IMR-90 (cell line): Measurements from ENCODE around the gene KCNK17. TPM values are rescaled to one million over a fixed set of nuclear protein-coding genes. Genes with fewer than 3 reads are reported as not detected.

ENCODE experiments used
- ATAC-seq: fragments of 200-7000 bp; cut with Tn5 transposase; 2 replicates; pipeline ENCODE4 v1.9.1; 2020; ENCODE audit warnings: low read depth, mild to moderate bottlenecking, moderate library complexity
- BruUV-seq: library from RNA; stranded (reverse); fragments of 400-500 nt; replicated peaks from 2 replicates; lab custom pipeline; 2021; lab: Mats Ljungman, UMichigan
- CTCF ChIA-PET: fragments of 300-600 bp; formaldehyde crosslinking; extraction: SDS; loops from one replicate; lab custom pipeline; 2021; ENCODE audit warnings: antibody characterized with exemption; lab: Yijun Ruan, JAX
- POLR2A ChIA-PET: fragments of 300-600 bp; sonication (Branson Sonifier 250); formaldehyde crosslinking; loops from one replicate; lab custom pipeline; 2022; ENCODE audit warnings: antibody characterized with exemption; ENCODE audit not compliant: unreplicated experiment; lab: Charles Lee
- DNase-seq: peaks from one replicate; pipeline ENCODE4 v3.0.0; 2013
- H2AFZ ChIP-seq: replicated peaks from 2 replicates; pipeline ENCODE3; 2013; ENCODE audit warnings: low read length, mild to moderate bottlenecking; ENCODE audit not compliant: poor library complexity
- H2AK5ac ChIP-seq: 2 replicates; pipeline ENCODE4 v1.6.1; 2013; ENCODE audit warnings: low read depth, low read length, inconsistent platforms
- H2AK9ac ChIP-seq: replicated peaks from 2 replicates; pipeline ENCODE3; 2013; ENCODE audit warnings: mild to moderate bottlenecking, low read depth, low read length, moderate library complexity; ENCODE audit not compliant: poor library complexity
- H2BK120ac ChIP-seq: 2 replicates; pipeline ENCODE4 v1.6.1; 2013; ENCODE audit warnings: low read depth, low read length, inconsistent platforms
- H2BK15ac ChIP-seq: 3 replicates; pipeline ENCODE4 v1.6.1; 2013; ENCODE audit warnings: low read depth, low read length, inconsistent platforms
- H2BK20ac ChIP-seq: 2 replicates; pipeline ENCODE4 v1.6.1; 2013; ENCODE audit warnings: low read depth, mild to moderate bottlenecking, inconsistent platforms, low read length, moderate library complexity
- H2BK5ac ChIP-seq: 2 replicates; pipeline ENCODE4 v1.6.1; 2013; ENCODE audit warnings: mild to moderate bottlenecking, low read depth, low read length, inconsistent platforms; ENCODE audit not compliant: poor library complexity, severe bottlenecking
- H3K14ac ChIP-seq: replicated peaks from 2 replicates; pipeline ENCODE4 v1.6.1; 2013; ENCODE audit warnings: low read depth, low read length, inconsistent platforms
- H3K18ac ChIP-seq: 2 replicates; pipeline ENCODE4 v1.6.1; 2013; ENCODE audit warnings: low read depth, low read length, control low read depth
- H3K23ac ChIP-seq: 2 replicates; pipeline ENCODE4 v1.6.1; 2013; ENCODE audit warnings: low read depth, low read length, inconsistent platforms
- H3K27ac ChIP-seq: 2 replicates; pipeline ENCODE4 v1.5.1; 2013; ENCODE audit warnings: mild to moderate bottlenecking, control low read depth, low read length; ENCODE audit not compliant: insufficient read depth
- H3K27me3 ChIP-seq: 2 replicates; pipeline ENCODE4 v1.6.1; 2013; ENCODE audit warnings: low read length; ENCODE audit not compliant: control insufficient read depth, insufficient read depth
- H3K36me3 ChIP-seq: 2 replicates; pipeline ENCODE4 v1.6.1; 2013; ENCODE audit warnings: low read length, mixed read lengths; ENCODE audit not compliant: control insufficient read depth, insufficient read depth
- H3K4ac ChIP-seq: 2 replicates; pipeline ENCODE4 v1.6.1; 2013; ENCODE audit warnings: low read depth, low read length, inconsistent platforms
- H3K4me1 ChIP-seq: 2 replicates; pipeline ENCODE4 v1.6.1; 2013; ENCODE audit warnings: low read length, mixed read lengths; ENCODE audit not compliant: control insufficient read depth, insufficient read depth
- H3K4me2 ChIP-seq: 2 replicates; pipeline ENCODE4 v1.6.1; 2013; ENCODE audit warnings: low read depth, mild to moderate bottlenecking, control low read depth, low read length, moderate library complexity
- H3K4me3 ChIP-seq: 2 replicates; pipeline ENCODE4 v1.5.1; 2013; ENCODE audit warnings: low read depth, mild to moderate bottlenecking, control low read depth, low read length, moderate library complexity; ENCODE audit not compliant: insufficient read depth
- H3K56ac ChIP-seq: 2 replicates; pipeline ENCODE4 v1.6.1; 2013; ENCODE audit warnings: low read length, inconsistent platforms; ENCODE audit not compliant: insufficient read depth; ENCODE audit errors: extremely low read depth
- H3K79me1 ChIP-seq, 2 experiments: 2 replicates each; pipeline ENCODE4 v1.6.1; 2013; ENCODE audit warnings: low read length in 2 of 2, inconsistent platforms in 1 of 2, low read depth in 1 of 2
- H3K9ac ChIP-seq: 2 replicates; pipeline ENCODE4 v1.6.1; 2013; ENCODE audit warnings: low read depth, low read length, control low read depth
- H3K9me1 ChIP-seq: 2 replicates; pipeline ENCODE4 v1.6.1; 2013; ENCODE audit warnings: low read length, inconsistent platforms; ENCODE audit not compliant: insufficient read depth
- H3K9me3 ChIP-seq: 2 replicates; pipeline ENCODE4 v1.6.1; 2013; ENCODE audit warnings: low read length; ENCODE audit not compliant: control insufficient read depth, insufficient read depth
- H4K20me1 ChIP-seq: 2 replicates; pipeline ENCODE4 v1.6.1; 2013; ENCODE audit warnings: low read length, inconsistent platforms; ENCODE audit not compliant: insufficient read depth
- H4K5ac ChIP-seq: 2 replicates; pipeline ENCODE4 v1.6.1; 2013; ENCODE audit warnings: mild to moderate bottlenecking, low read depth, low read length, control low read depth
- H4K8ac ChIP-seq, 2 experiments: 2 replicates each; pipeline ENCODE4 v1.6.1; 2013; ENCODE audit warnings: low read depth in 2 of 2, low read length in 2 of 2, control low read depth in 1 of 2, inconsistent platforms in 1 of 2
- H4K91ac ChIP-seq: 2 replicates; pipeline ENCODE4 v1.6.1; 2013; ENCODE audit warnings: low read depth, low read length, inconsistent platforms; ENCODE audit not compliant: insufficient read depth
- BHLHE40 ChIP-seq: fragments of 150-350 bp; IDR thresholded peaks from 2 replicates; pipeline ENCODE4 v1.6.1; 2016; ENCODE audit warnings: mild to moderate bottlenecking, low read depth, low read length
- WGBS, 2 experiments: methylation state at CpG; one replicate each; pipeline versions ENCODE4 v1.1.5 to v1.1.7; 2013; ENCODE audit warnings: missing lambda C conversion rate in 2 of 2; ENCODE audit not compliant: insufficient read length in 1 of 2; ENCODE audit errors: extremely low coverage in 2 of 2; 5-methylcytosine and 5-hydroxymethylcytosine counted together
- dilution Hi-C: fragments of 300-500 bp; cut with HindIII; formaldehyde crosslinking; loops from one replicate; pipeline ENCODE4 v1.14.3; 2018; ENCODE audit warnings: low sequenced_read_pairs; ENCODE audit not compliant: unreplicated experiment
- in situ Hi-C: fragments of 300-500 bp; cut with MboI; formaldehyde crosslinking; loops from 3 replicates; pipeline ENCODE4 v1.14.3; 2019; ENCODE audit warnings: low sequenced_read_pairs, inconsistent platforms, mixed read lengths
- intact Hi-C: fragments of 100-400 bp; cut with micrococcal nuclease; formaldehyde crosslinking; loops from 2 replicates; pipeline ENCODE4 v1.10.0; 2022
- polyA plus RNA-seq, 3 experiments: library from polyadenylated mRNA; depleted of rRNA; stranded (reverse); fragments of >200 nt; gene quantifications; 2 replicates each; pipeline ENCODE4 v1.2.3, GENCODE V29; 2012; ENCODE audit warnings: low replicate concordance in 1 of 3
- total RNA-seq: library from RNA; depleted of rRNA; stranded (reverse); fragments of >200 nt; gene quantifications from 2 replicates; pipeline ENCODE4 v1.2.3, GENCODE V29; 2012

The KCNK17 gene
- total and polyA plus RNA-seq, 2 of the 4 experiments (the other 2 are of a cell fraction): not detected

GRCh38 chr6:39268171-39268570 lies 46.0 kb downstream of the KCNK17 start:
- H3K9me1 ChIP-seq: no peaks in the 10 kb centered on the region
- no peaks in the 10 kb centered on the region for H4K20me1 ChIP-seq
- no peaks in the 10 kb centered on the region for H3K36me3 ChIP-seq
- H2BK120ac ChIP-seq: no peak overlapping the region
- no peak overlapping the region for H2AK9ac ChIP-seq
- TF ChIP-seq BHLHE40: no peak
- H3K4me1 ChIP-seq: no peaks in the 10 kb centered on the region
- no peak overlapping the region for H4K91ac ChIP-seq
- intact Hi-C loops: no loop called here
- H3K56ac ChIP-seq: no peak overlapping the region
- BruUV-seq: no TSS peak
- no peak for DNase-seq
- no peak overlapping the region for H2BK20ac ChIP-seq
- H3K9me3 ChIP-seq: no peaks in the 10 kb centered on the region
- no peak overlapping the region for H3K27ac ChIP-seq
- H3K18ac ChIP-seq: no peak overlapping the region
- in situ Hi-C loops: no loop called here
- no peak overlapping the region for H3K4me2 ChIP-seq
- H2BK15ac ChIP-seq: no peak overlapping the region
- CTCF ChIA-PET: no interaction called here
- dilution Hi-C loops: no loop called here
- no peak overlapping the region for H3K4me3 ChIP-seq
- ATAC-seq: no peak
- POLR2A ChIA-PET: no interaction called here
- H4K5ac ChIP-seq: no peak overlapping the region
- no peak overlapping the region for H3K14ac ChIP-seq
- H3K27me3 ChIP-seq: no peaks in the 10 kb centered on the region
- no peak overlapping the region for H4K8ac ChIP-seq
- no peak overlapping the region for H2AFZ ChIP-seq
- no peak overlapping the region for H2AK5ac ChIP-seq
- H3K23ac ChIP-seq: no peak overlapping the region
- H3K79me1 ChIP-seq: no peaks in the 10 kb centered on the region
- H3K4ac ChIP-seq: no peak overlapping the region
- H3K9ac ChIP-seq: no peak overlapping the region
- no peak overlapping the region for H2BK5ac ChIP-seq
- WGBS, 2 experiments: no CpG with 5 or more reads among the region's 7 CpGs
